Erythroblast (primary cell): ENCODE measurements around the gene OTOS.

Experiments
- DNase-seq, 2 experiments: peaks; one replicate each; lab custom pipeline; 2025; lab: John Stamatoyannopoulos, UW
- GATA1 ChIP-seq: IDR thresholded peaks from 2 replicates; pipeline ENCODE4 v1.6.1; 2011; ENCODE audit warnings: low read depth, mild to moderate bottlenecking, control low read depth, low read length, moderate library complexity
- POLR2A ChIP-seq: IDR thresholded peaks from 2 replicates; pipeline ENCODE4 v1.6.1; 2011; ENCODE audit warnings: mild to moderate bottlenecking, low read length

OTOS gene

GRCh38 chr2:240131941-240132650, 8.4 kb downstream of the OTOS start:
- TF ChIP-seq GATA1: no peak
- no peak for TF ChIP-seq POLR2A
- DNase-seq: no peak

- DNase-seq: no peak
- TF ChIP-seq POLR2A (no peak), GATA1 (no peak)
Measured at GRCh38 chr2:240131296-240131695, 9.2 kb downstream of the OTOS start.

GRCh38 chr2:240130393-240131195, 9.9 kb downstream of the OTOS start:
- TF ChIP-seq POLR2A (no peak), GATA1 (no peak)
- no peak for DNase-seq

- TF ChIP-seq POLR2A (no peak), GATA1 (no peak)
- no peak for DNase-seq
Measured at GRCh38 chr2:240129731-240130392, 10.6 kb downstream of the OTOS start.

- TF ChIP-seq GATA1 (no peak), POLR2A (no peak)
- no peak for DNase-seq
Measured at GRCh38 chr2:240129311-240129710, 11.1 kb downstream of the OTOS start.

GRCh38 chr2:240128608-240129145, 11.8 kb downstream of the OTOS start:
- no peak for DNase-seq
- TF ChIP-seq GATA1: no peak
- no peak for TF ChIP-seq POLR2A

GRCh38 chr2:240127911-240128607, 12.4 kb downstream of the OTOS start:
- no peak for DNase-seq
- TF ChIP-seq GATA1 (no peak), POLR2A (no peak)

GRCh38 chr2:240127191-240127750, 13.2 kb downstream of the OTOS start:
- no peak for DNase-seq
- TF ChIP-seq GATA1 (no peak), POLR2A (no peak)

GRCh38 chr2:240126731-240127130, 13.7 kb downstream of the OTOS start:
- no peak for TF ChIP-seq POLR2A
- no peak for TF ChIP-seq GATA1
- DNase-seq: no peak

GRCh38 chr2:240125742-240126141, 14.7 kb downstream of the OTOS start:
- DNase-seq: no peak
- TF ChIP-seq POLR2A (no peak), GATA1 (no peak)

GRCh38 chr2:240124651-240125030, 15.8 kb downstream of the OTOS start:
- no peak for DNase-seq
- TF ChIP-seq GATA1: no peak
- no peak for TF ChIP-seq POLR2A

GRCh38 chr2:240123821-240124650, 16.4 kb downstream of the OTOS start:
- TF ChIP-seq GATA1: no peak
- TF ChIP-seq POLR2A: no peak

GRCh38 chr2:240121675-240122074, 18.8 kb downstream of the OTOS start:
- DNase-seq: no peak
- TF ChIP-seq POLR2A: no peak
- TF ChIP-seq GATA1: no peak

More at GRCh38 chr2:240123821-240124650, 16.4 kb downstream of the OTOS start:
- no peak for DNase-seq
